Body of pancreas (tissue), 4 donors: ENCODE results near the gene NOL9.

Experiments
- CTCF ChIP-seq, 7 experiments: fragments of 450-650 bp in 4 of 7; fragments of 200-600 bp in 3 of 7; sonication (generic) in 3 of 7; IDR thresholded peaks; one replicate each; pipeline ENCODE4 v1.5.1; 2016 to 2019; ENCODE audit warnings: antibody characterized with exemption in 7 of 7
- POLR2A ChIP-seq, 3 donors: fragments of 450-650 bp; IDR thresholded peaks; one replicate each; pipeline ENCODE4 v1.6.1; 2016; ENCODE audit warnings: antibody characterized with exemption in 3 of 3, mild to moderate bottlenecking in 2 of 3

GRCh38 chr1:6498576-6499111 is 55.7 kb downstream of the NOL9 start:
- TF ChIP-seq CTCF (IDR thresholded peaks at IDR 0.05) (no peak), POLR2A (IDR thresholded peaks at IDR 0.05) (no peak)
